Nephron progenitor cell (in vitro differentiated cells): Measurements from ENCODE around the gene ANKRD60.

Experiments used
- DNase-seq: peaks from one replicate; pipeline ENCODE4 v3.0.0; 2021
- H3K27ac Mint-ChIP-seq: 2 replicates; pipeline ENCODE4 v1.8.0; 2021; ENCODE audit warnings: mild to moderate bottlenecking, moderate library complexity, mixed read lengths
- H3K27me3 Mint-ChIP-seq: 2 replicates; pipeline ENCODE4 v1.8.0; 2021; ENCODE audit warnings: mild to moderate bottlenecking, low read depth, mixed read lengths; ENCODE audit not compliant: poor library complexity
- H3K36me3 Mint-ChIP-seq: 2 replicates; pipeline ENCODE4 v1.8.0; 2021; ENCODE audit warnings: low read depth, mixed read lengths
- H3K4me1 Mint-ChIP-seq: 2 replicates; pipeline ENCODE4 v1.8.0; 2021; ENCODE audit warnings: mixed read lengths
- H3K4me3 Mint-ChIP-seq: 2 replicates; pipeline ENCODE4 v1.8.0; 2021; ENCODE audit warnings: mild to moderate bottlenecking, moderate library complexity, mixed read lengths
- H3K9me3 Mint-ChIP-seq: 2 replicates; pipeline ENCODE4 v1.8.0; 2021; ENCODE audit warnings: mild to moderate bottlenecking, moderate library complexity, mixed read lengths
- CTCF ChIP-seq: fragments of 200-600 bp; sonication (generic); IDR thresholded peaks from 2 replicates; pipeline ENCODE4 v1.5.0; 2021; ENCODE audit warnings: antibody characterized with exemption

The ANKRD60 gene

GRCh38 chr20:58169450-58169849, 59.0 kb downstream of the ANKRD60 start:
- peaks cover 4% of the 10 kb centered on the region for H3K9me3 Mint-ChIP-seq
- H3K27me3 Mint-ChIP-seq = peaks cover 10% of the 10 kb centered on the region
- H3K4me3 Mint-ChIP-seq = no peak overlapping the region
- no peak overlapping the region for H3K27ac Mint-ChIP-seq
- peaks cover 57% of the 10 kb centered on the region for H3K4me1 Mint-ChIP-seq
- DNase-seq = no peak
- H3K36me3 Mint-ChIP-seq = no peaks in the 10 kb centered on the region
- TF ChIP-seq CTCF = no peak

- peak overlapping the region; percentile 73 for H3K27ac Mint-ChIP-seq
- H3K27me3 Mint-ChIP-seq = peaks cover 10% of the 10 kb centered on the region
- peak overlapping the region; percentile 51 for H3K4me3 Mint-ChIP-seq
- no peaks in the 10 kb centered on the region for H3K36me3 Mint-ChIP-seq
- peak; percentile 36 for DNase-seq
- peaks cover 56% of the 10 kb centered on the region for H3K4me1 Mint-ChIP-seq
- no peak for TF ChIP-seq CTCF
- peaks cover 4% of the 10 kb centered on the region for H3K9me3 Mint-ChIP-seq
Observed at GRCh38 chr20:58168843-58169242, 59.6 kb downstream of the ANKRD60 start.

GRCh38 chr20:58167759-58168158, 60.7 kb downstream of the ANKRD60 start:
- peak overlapping the region; percentile 27 for H3K27ac Mint-ChIP-seq
- H3K27me3 Mint-ChIP-seq = peaks cover 10% of the 10 kb centered on the region
- H3K9me3 Mint-ChIP-seq = peaks cover 4% of the 10 kb centered on the region
- H3K4me3 Mint-ChIP-seq = peak overlapping the region; percentile 26
- DNase-seq = no peak
- no peaks in the 10 kb centered on the region for H3K36me3 Mint-ChIP-seq
- no peak for TF ChIP-seq CTCF
- peaks cover 50% of the 10 kb centered on the region for H3K4me1 Mint-ChIP-seq
